Fibroblast of pulmonary artery (primary cell): ENCODE measurements around the gene TNIK.

Experiments used
- DNase-seq: peaks from one replicate; pipeline ENCODE4 v3.0.0-alpha.2; 2010; ENCODE audit warnings: low read depth
- H3K4me3 ChIP-seq: replicated peaks from 2 replicates; pipeline ENCODE4 v1.5.1; 2011; ENCODE audit warnings: low read depth, mild to moderate bottlenecking, control low read depth, low read length, moderate library complexity
- TF ChIP-seq, protein P1 (sequence below): IDR thresholded peaks from 2 replicates; pipeline ENCODE4 v1.5.1; 2011; ENCODE audit warnings: mild to moderate bottlenecking, control low read depth, low read length, inconsistent platforms; ENCODE audit errors: missing control alignments

TNIK gene

DNA sequence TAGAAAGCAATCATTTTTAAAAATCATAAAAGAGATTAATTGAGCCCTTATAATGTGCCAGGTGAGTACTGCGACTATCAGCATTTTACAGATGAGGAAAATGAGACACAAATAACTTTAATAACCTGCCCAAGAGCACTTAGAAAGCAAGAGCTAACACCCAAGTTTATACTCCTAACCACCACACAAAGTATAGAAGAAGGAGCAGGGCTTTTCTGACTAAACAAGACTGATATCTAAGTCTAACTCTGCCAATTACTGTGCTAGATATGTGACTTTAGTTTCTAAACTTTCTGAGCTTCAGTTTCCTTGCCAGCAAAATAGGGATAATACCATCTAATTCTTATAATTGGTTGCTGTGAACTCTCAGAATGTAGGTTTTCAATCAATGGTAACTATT lies 47.7 kb downstream of the TNIK start:
- TF ChIP-seq, protein P1, sequence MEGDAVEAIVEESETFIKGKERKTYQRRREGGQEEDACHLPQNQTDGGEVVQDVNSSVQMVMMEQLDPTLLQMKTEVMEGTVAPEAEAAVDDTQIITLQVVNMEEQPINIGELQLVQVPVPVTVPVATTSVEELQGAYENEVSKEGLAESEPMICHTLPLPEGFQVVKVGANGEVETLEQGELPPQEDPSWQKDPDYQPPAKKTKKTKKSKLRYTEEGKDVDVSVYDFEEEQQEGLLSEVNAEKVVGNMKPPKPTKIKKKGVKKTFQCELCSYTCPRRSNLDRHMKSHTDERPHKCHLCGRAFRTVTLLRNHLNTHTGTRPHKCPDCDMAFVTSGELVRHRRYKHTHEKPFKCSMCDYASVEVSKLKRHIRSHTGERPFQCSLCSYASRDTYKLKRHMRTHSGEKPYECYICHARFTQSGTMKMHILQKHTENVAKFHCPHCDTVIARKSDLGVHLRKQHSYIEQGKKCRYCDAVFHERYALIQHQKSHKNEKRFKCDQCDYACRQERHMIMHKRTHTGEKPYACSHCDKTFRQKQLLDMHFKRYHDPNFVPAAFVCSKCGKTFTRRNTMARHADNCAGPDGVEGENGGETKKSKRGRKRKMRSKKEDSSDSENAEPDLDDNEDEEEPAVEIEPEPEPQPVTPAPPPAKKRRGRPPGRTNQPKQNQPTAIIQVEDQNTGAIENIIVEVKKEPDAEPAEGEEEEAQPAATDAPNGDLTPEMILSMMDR = no peak
- no peak overlapping the region for H3K4me3 ChIP-seq
- no peak for DNase-seq

DNA sequence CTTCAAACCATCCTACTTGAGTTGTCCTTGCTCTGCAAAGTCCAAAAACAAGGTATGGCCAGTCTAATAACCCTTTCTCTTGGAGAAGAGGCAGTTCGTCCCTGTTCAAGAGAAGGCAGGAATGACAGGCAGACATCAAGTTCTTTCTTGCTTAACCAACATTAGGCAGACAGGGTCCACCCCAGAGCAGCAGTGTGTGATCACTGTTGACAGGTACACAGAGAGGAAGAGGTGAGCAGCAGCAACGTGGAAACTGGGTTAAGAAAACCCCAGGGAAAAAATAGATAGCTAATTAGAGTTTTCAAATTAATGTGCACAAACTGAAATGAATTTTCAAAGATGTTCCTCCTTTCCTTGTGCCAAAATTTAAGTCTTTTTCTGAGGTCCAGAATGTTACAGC lies 48.2 kb downstream of the TNIK start:
- H3K4me3 ChIP-seq = no peak overlapping the region
- TF ChIP-seq, protein P1 = no peak
- no peak for DNase-seq

DNA sequence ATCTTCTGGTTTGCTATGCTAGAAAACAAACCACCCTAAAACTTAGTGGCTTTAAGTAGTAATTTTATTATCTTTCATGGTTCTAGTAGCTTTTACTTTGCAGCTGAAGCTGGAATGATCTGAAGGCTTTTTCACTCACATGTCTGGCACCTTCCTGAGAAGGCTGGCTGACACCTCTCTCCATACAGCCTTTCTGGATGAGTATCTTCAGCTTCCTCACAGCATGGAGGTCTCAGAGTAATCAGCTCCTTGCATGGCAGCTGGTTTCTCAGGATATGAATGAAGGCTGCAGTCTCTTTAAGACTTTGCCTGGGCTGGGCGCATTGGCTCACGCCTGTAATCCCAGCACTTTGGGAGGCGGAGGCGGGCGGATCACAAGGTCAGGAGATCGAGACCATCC lies 50.0 kb downstream of the TNIK start:
- DNase-seq = no peak
- TF ChIP-seq, protein P1 = no peak
- no peak overlapping the region for H3K4me3 ChIP-seq

DNA sequence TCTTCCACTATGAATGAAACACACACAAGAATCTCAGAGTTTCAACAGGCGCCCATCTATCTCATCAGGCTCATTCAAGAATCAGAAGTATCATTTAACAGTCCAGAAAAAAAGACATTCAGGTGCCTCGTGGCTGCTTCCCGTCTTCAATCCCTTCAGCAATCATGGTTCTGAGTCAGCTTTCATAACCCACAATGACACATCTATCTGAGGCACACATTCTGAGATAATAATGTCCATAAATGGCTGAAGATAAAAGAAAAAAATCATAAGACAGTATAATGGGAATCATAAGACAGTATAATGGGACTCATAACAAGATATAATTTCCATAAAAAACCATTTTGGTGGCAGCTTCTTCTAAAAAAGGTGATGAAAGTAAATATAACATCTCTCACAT lies 52.4 kb downstream of the TNIK start:
- TF ChIP-seq, protein P1 = no peak
- peak; percentile 65 for DNase-seq
- H3K4me3 ChIP-seq = no peak overlapping the region

DNA sequence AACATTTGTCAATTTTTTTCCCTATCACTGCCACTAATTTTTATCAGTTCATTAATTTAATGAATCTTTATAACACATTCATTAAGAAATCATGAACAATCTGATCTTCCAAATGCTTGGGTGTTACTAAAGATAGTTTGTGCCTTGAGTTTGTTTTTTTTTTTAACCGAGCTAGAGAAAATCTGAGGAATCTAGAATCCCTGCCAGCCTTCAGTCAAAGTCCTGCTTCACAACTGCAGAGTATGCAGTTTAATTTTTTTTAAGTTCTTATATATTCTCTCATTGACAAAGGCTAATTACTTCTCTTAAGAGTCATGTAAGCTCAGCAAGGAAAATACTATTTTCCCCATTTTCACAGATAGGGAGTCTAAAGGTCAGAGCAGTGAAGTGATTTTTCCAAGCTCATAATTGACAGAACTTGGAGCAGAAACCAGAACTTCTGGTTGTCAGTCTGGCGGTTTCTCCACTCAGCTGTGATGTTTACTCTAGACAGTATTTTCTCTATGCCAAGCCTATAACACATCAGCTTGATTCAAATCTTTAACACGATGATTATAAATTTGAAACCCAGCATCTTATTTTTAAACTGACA lies 55.7 kb downstream of the TNIK start:
- TF ChIP-seq, protein P1 = no peak
- H3K4me3 ChIP-seq = no peak overlapping the region
- no peak for DNase-seq

DNA sequence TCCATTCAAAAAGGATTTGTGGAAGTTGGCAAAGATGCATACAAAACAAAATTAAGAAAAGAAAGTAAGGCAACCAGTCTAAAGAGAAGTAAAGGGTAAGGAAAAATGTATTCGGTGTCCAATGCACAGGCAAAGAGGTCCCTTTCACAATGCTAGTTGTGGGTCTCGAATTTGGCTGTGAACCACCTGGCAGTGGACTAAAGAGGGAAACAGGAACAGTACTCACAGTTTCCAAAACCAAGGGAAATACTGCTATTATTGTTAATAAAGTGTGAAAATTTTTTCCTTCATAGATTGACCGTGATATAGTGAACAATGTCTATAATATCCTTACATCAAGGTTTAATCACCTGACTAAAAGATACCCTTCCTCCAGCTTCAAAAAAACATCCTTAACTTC lies 57.9 kb downstream of the TNIK start:
- no peak for DNase-seq
- TF ChIP-seq, protein P1 = no peak
- no peak overlapping the region for H3K4me3 ChIP-seq

DNA sequence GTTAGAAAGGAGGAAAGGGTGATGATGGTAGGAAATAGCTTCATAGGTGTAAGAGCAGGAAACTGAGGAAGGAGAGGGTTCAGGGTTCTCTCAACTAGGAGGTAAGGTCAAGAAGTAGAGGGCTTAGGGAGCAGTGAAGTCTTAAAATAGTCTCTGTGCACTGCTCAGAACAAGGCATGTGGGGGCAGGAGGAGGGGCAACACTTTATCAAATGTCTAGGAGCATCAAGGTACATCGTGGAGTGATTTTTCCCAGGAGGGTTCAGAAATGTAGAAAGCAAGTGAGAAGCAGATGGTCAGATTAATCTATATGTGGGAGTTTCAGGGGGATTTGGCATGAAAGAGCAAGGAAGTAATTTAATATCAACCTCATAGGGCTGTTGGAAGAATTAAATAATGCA lies 58.8 kb downstream of the TNIK start:
- DNase-seq = no peak
- TF ChIP-seq, protein P1 = no peak
- H3K4me3 ChIP-seq = no peak overlapping the region
